Epithelial cell of proximal tubule (primary cell): ENCODE results near the gene B3GALNT2. TPM values are rescaled to one million over a fixed set of nuclear protein-coding genes. Genes with fewer than 3 reads are reported as not detected.

Experiments
- DNase-seq: peaks from one replicate; pipeline ENCODE4 v3.0.0-alpha.2; 2011; ENCODE audit warnings: low read depth
- H3K4me3 ChIP-seq: 2 replicates; pipeline ENCODE4 v1.5.1; 2011; ENCODE audit warnings: low read depth, mild to moderate bottlenecking, low read length
- total RNA-seq: library from RNA; depleted of rRNA; stranded (reverse); fragments of >200 nt; gene quantifications from 2 replicates; pipeline ENCODE4 v1.2.3, GENCODE V29; 2015
- TF ChIP-seq, protein P1 (sequence below): conservative IDR thresholded peaks from 2 replicates; pipeline ENCODE4 v1.5.1; 2012; ENCODE audit warnings: low read depth, mild to moderate bottlenecking, low read length

The B3GALNT2 gene
- total RNA-seq, 1 donor from 2014 or later: 16.5 TPM

DNA sequence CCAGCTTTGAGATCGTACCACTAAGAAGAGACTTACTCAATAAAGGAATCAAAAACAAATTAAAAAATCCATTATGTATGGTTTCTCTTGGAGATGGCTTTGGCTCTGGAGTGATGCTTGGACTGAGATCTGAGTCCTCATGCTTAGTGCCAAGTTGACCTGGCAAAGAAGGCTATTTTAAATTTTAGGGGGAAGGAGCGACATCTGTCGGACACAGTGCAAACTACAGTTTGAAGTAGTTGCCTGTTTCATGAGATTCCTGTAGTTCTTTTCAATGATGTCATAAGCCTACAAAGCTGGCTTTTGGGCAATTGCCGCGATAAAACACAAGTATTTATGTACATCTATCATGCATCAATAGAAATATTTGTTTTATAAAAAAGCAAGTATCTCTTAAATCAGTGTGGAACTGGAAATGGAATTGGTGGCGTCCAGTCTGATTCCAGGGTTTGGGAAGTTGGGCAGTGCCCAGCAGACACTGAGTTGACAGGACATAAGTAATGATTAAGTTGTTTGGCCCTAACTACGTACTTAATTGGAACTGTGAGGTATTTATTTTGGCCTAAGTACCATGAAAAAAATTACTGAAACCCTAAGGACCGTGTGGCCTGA lies 87.1 kb downstream of the B3GALNT2 start:
- H3K4me3 ChIP-seq: no peak overlapping the region
- TF ChIP-seq, protein P1, sequence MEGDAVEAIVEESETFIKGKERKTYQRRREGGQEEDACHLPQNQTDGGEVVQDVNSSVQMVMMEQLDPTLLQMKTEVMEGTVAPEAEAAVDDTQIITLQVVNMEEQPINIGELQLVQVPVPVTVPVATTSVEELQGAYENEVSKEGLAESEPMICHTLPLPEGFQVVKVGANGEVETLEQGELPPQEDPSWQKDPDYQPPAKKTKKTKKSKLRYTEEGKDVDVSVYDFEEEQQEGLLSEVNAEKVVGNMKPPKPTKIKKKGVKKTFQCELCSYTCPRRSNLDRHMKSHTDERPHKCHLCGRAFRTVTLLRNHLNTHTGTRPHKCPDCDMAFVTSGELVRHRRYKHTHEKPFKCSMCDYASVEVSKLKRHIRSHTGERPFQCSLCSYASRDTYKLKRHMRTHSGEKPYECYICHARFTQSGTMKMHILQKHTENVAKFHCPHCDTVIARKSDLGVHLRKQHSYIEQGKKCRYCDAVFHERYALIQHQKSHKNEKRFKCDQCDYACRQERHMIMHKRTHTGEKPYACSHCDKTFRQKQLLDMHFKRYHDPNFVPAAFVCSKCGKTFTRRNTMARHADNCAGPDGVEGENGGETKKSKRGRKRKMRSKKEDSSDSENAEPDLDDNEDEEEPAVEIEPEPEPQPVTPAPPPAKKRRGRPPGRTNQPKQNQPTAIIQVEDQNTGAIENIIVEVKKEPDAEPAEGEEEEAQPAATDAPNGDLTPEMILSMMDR: peak; percentile 84
- DNase-seq: no peak

DNA sequence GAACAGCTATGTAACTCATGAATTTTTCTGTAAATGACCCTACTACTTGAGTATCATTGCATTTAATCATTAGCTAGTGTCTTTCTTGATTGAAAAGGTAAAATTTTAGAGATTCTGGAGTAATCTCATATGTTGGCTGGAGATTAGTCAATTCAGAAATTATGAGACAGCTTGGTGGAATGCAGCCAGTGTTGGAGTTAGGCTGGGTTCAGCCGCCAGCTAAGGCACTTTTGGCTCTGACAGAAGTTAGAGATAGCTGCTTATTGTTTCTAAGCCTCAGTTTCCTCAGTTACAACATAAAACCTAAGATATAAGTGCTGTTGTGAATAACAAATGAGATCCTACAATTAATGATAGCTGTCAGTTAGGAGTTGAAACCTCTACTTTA lies 87.6 kb downstream of the B3GALNT2 start:
- DNase-seq: no peak
- H3K4me3 ChIP-seq: no peak overlapping the region
- TF ChIP-seq, protein P1: no peak

DNA sequence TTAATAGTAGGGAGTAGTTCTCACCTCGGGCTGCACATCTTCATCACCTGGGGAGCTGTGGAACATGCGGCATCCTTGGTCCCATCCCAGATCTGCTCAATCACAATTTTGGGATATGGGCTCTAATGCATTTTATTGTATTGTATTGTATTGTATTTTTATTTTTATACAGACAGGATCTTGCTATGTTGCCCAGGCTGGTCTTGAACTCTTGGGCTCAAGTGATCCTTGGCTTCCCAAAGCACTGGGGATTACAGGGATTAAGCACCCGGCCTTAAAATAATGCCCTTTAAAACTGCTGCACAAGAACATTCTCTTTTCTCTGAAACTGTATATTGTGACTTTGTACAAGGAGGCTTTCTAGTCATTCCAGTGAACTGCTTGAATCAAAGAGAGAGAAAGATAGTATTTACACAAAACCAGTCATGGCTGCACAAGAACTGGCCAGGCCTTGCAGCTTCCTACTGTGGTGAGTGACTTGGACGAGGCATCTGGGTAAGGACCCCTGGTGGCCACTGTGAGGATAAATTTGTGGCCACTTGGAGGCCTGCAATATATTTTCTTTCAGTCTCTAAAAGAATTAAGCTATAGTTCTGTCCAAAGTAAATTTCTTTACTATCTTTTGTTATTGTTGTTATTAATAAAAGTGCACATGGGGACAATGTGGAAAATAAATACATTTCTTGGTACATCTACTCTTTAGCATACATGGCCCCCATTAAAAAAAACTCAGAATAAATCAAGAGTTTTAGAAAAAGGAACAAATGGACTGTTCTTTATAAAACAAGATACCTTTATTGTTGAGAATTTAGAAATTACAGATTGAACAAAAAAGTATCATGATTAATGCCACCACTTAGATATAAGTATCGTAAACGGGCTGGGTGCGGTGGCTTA lies 89.0 kb downstream of the B3GALNT2 start:
- DNase-seq: no peak
- no peak overlapping the region for H3K4me3 ChIP-seq
- TF ChIP-seq, protein P1: peak; percentile 80

DNA sequence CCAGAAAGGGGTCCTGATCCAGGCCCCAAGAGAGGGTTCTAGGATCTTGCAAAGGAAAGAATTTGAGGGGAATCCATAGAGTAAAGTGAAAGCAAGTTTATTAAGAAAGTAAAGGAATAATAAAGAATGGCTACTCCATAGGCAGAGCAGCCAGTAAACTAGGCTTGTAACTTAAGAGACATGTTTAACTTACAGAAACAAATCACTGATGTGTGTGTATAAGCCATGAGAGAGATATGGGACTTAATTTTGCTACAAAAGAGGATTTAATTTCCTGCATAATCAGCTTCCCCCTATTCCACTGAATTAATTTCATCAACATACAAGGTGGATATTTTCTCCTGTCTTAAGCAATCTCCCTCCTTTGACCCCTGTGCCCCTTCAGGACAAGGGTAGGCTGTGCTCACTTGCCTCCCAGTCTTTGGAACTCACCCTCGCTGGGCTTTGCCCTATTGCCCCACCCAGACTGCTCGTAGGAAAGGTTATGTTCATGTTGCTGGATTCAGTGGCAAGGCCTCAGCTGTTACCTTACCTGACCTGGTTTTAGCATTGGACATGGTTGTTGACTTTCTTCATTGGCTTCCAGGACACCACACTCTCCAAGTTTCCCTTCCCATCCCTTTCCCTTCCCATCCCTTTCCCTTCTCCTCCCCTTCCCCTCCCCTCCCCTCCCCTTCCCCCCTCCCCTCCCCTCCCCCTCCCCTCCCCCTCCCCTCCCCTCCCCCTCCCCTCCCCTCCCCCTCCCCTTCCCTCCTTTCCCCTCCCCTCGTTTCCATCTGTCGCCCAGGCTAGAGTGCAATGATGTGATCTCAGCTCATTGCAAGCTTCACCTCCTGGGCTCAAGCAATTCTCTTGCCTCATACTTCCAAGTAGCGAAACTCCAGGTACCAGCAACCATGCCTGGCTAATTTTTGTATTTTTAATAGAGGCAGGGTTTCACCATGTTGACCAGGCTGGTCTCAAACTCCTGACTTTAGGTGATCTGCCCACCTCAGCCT lies 92.5 kb downstream of the B3GALNT2 start:
- peak; percentile 68 for DNase-seq
- TF ChIP-seq, protein P1: no peak
- no peak overlapping the region for H3K4me3 ChIP-seq

DNA sequence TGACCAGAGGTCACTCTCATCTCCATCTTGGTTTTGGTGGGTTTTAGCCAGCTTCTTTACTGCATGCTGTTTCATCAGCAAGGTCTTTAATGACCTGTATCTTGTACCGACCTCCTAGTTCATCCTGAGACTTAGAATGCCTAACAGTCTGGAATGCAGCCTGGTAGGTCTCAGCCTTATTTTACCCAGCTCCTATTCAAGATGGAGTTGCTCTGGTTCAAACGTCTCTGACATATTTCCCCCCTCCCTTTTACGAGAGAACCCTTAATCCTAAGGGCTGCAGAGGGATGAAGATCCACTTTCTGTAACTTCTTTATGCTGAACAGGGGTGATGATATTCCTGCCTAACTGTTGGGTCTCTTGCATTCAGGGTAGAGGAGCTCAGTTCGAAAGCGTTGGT lies 93.8 kb downstream of the B3GALNT2 start:
- TF ChIP-seq, protein P1: no peak
- no peak overlapping the region for H3K4me3 ChIP-seq
- DNase-seq: no peak

DNA sequence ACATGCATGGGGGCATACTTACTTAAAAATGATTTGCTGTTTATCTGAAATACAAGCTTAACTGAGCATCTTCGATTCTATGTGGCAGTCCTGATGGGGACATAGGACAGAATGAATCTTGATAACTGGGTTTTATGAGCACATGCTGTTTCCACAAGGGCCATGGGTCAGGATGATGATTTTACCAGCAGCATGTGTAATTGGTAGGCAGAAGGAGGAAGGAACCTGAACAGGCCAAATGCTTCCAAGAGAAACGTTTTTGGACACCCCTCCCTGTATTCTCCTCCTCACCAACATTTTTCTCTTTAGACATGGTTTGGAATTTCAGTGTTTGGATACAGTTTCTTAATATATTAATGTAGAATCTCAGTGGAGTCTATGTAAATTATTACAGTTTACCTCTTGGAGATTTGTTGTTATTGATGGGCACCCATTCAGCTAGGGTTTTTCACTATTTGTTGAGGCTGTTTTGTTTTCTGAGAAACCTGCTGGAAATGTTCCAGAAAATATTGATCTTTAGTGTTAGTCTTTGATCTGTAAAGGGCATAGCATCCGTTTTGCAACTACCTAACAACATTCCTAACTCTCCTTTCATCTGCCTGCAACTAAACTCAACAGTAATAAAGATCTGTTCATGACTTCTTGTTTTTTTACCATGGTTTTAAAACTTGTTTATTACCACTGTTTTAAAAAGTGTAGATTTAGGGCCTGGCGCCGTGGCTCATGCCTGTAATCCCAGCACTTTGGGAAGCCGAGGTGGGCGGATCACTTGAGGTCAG lies 95.0 kb downstream of the B3GALNT2 start:
- H3K4me3 ChIP-seq: no peak overlapping the region
- no peak for DNase-seq
- TF ChIP-seq, protein P1: no peak
